Hematopoietic multipotent progenitor cell treated with erythropoietin and hydrocortisone succinate and interleukin-3 and kit ligand, for 15 days (in vitro differentiated cells): ENCODE results near the gene ADGRF5.
A peak's percentile ranks its signal among the peaks of the same experiment; 100 is the strongest.
"Not testable (repeated sequence)": the region's sequence is repeated elsewhere in the genome, so short reads cannot be mapped to it uniquely, and the experiment has no call there.

Source experiments
- DNase-seq: peaks from one replicate; pipeline ENCODE4 v3.0.0-alpha.2; 2015; ENCODE audit warnings: low spot score

The ADGRF5 gene

DNA sequence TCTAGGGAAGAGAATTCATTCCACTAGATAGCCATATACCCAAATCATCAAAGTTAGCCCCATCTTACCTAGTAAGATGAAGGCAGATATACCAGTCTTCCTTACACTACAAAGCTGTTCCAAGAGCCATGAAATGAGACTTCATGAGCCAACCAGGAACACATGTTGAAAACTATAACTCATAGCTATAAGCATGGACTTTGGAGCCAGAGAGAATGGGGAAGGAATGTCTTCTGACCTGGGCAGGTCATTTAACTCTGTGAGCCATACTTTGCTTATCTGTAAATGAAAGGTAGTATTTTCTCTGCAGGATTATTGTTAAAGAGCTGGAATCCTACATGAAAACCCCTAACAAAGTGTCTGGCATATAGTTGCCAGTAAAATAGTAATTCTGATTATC is 27.3 kb downstream of the ADGRF5 start:
- no peak for DNase-seq

DNA sequence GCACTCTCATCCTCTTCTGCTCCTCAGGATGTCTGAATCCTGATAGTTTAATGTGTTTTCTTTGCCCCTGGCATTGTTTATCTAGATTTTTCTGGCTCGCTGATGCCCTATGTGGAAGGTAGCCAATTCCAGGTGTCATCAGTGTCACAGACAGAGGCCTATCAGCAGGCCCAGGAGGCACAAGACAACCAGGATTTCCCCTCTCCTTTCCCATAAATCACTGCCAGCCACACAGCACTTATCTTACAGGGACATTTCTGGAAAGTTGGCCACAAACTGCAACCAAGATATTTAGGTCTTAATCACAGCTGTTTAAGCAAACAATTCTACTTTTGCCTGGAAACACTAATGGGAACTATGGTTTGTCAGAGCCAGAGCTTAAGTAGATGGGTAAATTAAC is 28.1 kb downstream of the ADGRF5 start:
- no peak for DNase-seq

DNA sequence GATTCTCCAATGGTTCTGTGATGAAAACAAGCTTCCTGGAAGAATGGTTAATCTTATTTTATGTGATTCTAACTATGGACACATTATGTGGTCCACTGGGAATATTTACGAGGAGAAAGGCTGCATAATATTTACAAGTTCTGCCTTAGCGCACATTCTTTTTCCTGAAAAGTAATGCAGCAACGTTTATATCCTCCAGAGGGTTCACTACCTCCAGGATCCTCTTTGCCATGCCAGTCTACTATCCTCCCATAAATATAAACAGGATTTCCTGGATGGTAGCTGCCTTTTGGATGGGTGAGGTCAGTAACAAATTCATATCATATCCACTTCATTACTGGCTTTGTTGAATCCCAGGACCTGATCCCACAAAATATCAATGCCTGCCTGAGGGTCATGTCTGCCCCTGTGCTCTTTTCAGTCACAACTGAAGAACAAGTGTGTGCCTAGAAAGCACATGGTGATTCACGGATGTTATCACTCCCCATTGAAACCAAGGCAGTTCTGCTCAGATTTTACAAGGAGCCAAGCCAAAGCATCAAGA is 30.4 kb downstream of the ADGRF5 start:
- DNase-seq = no peak

DNA sequence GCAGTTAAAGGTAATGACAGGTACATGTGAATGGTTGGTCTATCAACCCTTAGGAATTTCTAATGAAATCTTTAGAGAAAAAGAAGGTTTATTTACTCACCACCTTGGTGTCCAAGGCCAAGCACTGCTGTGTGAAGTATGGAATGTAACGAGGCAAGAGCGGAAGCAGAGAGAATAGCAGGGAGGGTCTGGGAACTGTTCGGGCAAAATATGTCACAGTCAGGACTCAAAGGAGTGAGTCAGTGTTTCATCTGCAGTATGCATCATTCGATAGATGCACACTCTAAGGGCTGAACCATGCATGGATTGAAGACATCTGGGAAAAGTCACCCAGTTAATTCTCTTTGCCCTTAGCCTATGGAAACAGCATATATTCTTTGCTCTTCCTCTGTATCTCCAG is 33.2 kb downstream of the ADGRF5 start:
- DNase-seq = no peak

DNA sequence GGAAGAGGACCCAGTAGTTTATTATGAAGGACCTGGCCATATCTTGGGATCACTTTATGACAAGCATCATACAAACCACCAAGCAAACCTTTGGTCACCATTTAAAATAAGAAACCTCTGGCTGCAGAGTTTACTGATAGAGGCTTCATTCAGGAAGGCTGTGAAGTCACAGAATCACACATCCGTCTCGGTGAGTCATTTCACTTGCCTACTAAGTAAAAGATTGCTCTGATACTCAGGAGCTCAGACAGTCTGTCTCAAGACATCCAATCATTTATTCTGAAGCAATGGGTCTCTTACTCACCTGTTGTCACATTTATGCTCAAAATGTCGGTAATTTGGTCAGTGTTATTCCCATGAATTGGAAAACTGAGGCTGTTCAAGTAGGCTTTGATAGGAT is 33.7 kb downstream of the ADGRF5 start:
- no peak for DNase-seq

DNA sequence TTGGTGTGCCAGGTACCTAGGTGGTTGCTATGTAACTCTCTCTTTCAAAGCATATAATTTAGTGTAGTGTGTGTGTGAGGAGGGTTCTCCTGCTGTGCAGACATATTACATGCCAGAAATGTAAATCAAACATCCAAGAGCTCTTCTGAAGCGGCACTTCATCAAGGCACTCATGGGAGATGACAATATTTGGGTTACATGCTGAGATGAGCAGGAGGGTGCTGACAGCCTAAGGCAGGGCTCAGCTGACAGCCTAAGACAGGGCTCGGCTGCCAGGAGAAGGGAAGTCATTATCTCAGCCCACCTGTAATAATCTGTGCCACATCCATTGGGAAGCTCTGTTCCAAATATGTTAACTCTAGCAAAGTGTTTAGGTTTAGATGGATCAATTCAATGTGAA is 39.1 kb downstream of the ADGRF5 start:
- DNase-seq = no peak

DNA sequence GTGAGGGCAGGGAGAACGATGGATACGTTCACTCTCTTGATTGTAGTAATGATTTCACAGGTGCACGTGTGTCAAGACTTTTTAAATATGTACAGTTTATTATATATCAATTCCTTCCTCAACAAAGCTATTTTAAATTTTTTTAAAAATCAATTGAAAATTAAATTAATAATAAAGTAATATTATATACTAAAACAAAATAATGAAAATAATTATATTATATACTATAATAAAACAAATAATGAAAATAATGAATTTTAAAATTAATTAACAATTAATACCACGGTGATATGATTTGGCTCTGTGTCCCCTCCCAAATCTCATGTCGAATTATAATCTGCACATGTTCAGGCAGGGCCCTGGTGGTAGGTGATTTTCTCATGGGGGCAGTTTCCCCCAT is 42.7 kb downstream of the ADGRF5 start:
- no peak for DNase-seq

DNA sequence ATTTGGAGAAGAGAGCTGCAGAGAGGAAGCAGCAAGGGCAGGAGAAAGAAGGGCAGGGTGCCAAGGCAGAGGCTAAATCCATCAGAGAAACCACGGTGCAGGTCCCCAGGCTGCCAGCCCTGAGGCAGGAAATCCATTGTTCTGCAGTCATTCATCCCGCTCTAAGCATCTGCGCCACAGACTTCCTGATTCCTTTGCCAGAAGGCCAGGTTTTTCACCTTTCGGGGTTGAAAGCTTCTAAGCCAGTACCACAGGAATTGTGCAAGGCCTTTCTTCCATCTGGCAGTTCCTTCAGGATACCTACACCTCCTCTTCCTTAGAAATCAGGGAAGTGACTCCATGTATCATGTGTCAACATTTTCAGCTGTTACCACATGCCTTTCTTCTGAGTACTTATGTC is 45.6 kb downstream of the ADGRF5 start:
- no peak for DNase-seq

DNA sequence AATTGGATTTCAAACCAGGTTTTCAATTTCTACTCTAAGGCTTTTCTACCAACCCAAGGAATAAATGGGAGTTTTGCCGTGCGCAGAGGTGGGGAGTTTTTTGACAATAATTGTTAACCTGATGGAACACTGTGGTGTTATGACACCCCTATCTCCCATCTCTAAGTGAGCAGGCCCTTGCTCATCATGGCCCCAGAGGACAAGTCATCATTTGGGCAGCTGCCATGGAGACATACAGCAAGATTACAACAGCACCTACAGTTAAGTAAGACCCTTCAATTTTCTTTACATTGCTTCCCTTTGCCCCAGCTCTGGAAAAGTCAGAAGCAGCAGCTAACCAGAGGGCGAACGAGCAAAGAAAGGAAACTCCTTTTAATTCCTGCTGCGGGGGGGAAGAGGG is 54.3 kb downstream of the ADGRF5 start:
- no peak for DNase-seq

DNA sequence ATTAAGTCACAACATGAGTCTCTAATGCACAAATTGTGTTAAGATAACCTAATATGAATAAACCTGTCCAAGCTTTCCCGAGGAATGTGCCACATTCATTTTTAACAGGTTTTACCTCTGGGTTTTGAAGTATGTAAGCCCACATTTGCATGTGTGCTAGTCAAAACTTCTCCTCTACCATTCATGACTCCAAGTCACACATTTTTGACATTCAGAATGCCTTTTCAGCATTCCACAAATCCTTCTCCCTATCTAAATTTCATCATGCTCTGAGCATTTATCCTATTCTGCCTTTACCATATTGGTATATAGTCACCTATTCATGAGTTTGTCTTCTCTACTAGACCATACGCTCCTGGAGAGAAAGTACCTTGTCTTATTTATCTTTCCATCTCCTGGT is 56.5 kb downstream of the ADGRF5 start:
- DNase-seq = no peak

DNA sequence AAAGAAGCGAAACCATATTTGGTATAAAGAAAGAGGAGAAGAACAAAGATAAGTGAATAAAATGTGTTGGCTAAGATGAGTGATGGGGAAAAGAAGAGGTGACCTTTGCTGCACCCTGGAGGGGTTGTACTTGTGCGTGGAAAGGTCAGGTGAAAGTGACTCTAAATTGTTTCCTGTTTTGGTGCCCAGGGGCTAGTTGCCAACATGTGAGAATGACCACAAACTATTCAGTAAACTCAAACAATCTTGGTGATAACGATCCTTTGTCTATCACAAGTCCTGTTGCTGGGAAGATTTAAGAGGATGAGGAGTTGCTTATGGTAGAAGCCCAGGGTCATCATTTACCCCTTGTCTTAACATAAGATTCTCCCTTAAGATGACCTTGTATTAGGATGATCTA is 57.9 kb downstream of the ADGRF5 start:
- DNase-seq = no peak

DNA sequence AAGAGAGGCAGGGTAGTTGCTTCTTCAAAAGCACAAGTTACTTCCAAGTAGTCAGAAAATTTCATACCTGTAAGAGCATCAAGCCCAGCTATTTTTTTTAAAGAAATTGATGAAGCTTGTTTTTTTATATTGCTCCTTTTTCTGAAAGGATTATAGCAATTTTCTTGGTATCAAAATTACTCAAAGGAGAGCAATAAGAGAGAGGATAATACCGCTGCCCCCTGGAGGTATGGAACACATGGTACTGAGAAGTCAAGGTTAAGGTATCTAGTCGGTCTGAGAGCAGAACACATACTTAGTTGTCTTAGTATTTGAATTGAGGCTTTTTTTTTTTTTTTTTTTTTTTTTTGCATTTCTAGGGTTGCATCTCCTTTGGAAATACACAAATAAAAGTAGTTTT is 59.4 kb downstream of the ADGRF5 start:
- no peak for DNase-seq

DNA sequence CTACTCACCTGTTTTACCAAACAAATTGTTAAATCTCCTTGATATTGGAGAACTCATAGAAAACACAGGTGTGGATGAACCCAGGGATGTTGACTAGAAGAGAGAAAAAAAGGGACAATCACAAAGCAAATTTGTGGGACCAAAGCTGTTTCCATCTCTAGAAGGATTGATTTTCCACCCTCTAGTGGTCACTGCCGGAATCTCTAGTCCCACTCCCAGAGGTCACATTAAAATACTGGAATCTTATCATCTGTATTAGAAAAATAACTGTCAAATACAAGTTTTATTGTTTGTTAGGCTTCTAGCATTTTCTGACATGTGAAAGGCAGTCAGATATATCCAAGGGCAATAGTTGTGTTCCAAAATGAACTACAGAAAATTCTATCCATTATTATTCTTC is 65.8 kb downstream of the ADGRF5 start:
- DNase-seq = peak; percentile 10

DNA sequence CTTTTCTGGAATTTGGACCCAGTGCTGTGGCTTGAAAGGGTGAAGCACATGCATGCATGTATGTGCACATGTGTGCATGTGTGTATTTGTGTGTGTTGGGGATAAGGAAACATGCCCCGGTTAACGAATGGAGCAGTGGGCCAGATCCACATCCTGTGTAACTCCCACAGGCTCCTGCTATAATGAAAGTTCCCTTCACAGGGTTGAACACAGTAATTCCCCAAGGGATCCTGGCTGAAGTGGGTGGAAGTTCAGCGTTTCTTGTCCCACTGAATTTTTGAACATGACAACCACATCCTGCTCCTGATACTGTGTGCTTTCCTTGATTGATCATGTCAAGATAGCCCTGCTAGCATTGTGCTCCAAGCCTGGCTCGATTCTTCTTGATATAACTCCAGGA is 70.2 kb downstream of the ADGRF5 start:
- not testable (repeated sequence) for DNase-seq

DNA sequence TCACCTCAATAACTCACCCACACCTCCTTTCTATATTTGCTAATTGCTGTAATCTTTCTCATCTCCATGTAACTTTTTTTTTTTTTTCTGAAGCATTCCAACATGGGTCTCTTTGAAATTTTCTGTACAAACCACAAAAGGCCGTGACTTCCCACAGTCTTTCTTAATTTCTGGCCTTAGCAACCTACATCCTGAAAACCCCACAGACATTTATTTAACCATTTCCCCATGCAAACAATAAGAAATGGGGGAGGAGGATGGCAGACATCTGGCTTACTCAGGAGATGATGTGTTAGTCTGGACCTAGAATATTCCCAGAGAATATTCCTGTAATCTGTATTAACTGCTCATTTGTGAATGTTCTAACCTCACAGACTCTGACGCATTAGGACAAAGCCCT is 70.9 kb downstream of the ADGRF5 start:
- no peak for DNase-seq

DNA sequence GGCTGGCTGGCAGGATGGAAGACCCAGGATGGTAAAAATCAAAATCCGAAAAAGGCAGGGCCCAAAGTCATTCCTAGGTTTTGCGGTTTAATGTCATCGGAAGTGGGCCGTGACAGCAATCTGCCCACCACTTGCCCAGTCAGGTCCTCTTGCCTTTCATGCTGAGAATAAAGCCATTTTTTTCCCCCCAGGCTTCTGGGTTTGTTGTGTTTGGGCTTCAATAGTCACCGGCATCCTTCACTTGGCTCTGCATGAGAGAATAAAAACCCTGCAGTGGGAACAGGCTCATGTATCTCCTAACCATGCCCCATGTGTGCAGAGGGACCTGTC is 72.4 kb downstream of the ADGRF5 start:
- no peak for DNase-seq

DNA sequence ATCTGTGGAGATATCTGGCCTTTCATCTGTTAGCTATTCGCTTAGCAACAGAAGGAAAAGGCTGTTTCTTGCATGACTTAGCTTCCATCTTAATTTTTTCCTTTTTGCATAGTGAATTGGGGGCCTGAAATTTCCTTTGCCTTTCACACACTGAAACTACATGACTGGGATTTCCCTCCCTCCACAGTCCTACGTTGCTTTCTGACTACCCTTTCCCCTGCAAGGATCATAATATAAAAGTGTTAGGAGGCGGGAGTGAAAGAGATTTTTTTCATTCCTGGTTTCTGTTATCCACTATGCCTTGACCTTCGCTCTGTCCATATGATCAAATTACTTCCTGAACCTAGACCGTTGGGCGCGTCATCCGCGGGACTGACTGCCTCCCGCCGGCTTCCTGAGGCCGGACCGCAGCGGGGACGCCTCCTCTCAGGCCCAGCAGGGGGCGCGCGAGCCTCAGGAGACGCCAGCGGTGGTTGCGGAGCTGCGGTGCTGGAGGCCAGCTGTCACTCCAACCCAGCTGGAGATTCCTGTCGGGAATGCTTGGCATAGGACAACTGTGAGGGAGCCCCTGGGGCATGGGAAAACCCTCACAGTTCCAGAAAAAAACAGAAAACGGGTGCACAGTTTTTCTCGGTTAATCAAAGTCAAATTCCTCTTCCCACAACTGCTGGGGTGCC is 72.9 kb downstream of the ADGRF5 start:
- DNase-seq = peak; percentile 49

DNA sequence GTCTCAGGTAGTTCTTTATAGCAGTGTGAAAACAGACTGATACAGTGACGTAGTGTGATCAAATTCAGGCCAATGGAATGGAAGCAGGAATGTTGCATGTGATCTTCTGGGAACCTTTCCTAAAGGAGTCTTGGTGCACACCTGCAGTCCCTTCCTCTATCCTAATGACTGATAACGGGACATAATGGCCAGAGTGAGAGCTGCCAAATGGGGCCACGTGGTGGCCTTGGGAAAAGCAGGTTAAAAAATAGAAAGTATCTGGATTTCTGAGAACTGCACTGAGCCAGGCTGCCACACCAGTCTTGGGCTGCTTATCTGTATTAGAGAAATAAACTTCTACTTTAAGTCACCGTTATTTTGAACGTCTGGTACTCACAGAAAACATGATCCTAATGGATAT is 76.6 kb downstream of the ADGRF5 start:
- DNase-seq = no peak

DNA sequence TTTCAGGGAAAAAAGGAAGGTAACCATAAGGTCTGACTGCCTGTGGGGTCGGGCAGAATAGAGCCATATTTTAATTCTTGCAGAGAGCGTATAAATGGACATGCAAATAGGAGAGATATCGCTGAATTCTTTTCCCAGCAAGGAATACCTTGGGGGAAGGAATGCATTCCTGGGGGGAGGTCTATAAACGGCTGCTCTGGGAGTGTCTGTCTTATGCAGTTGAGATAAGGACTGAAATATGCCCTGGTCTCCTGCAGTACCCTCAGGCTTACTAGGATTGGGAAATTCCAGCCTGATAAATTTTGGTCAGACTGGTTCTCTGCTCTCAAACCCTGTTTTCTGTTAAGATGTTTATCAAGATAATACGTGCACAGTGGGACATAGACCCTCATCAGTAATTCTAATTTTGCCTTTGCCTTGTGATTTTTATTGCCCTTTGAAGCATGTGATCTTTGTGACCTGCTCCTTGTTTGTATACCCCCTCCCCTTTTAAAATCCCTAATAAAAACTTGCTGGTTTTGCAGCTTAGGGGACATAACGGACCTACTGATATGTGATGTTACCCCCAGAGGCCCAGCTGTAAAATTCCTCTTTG is 79.4 kb downstream of the ADGRF5 start:
- not testable (repeated sequence) for DNase-seq

DNA sequence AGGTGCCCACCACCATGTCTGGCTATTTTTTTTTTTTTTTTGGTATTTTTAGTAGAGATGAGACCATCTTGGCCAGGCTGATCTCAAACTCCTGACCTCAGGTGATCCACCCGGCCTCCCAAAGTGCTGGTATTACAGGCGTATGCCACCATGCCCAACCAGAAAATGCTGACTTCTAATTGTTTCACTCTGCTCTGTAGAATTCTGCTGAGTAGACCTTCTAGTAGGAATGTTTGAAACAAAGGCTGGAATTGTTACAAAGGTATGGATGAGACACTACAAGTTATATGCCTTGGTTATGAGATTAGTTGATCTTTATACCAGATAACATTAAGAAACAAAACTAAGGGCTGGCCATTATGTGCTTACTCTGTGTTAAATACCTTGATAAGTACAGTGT is 83.7 kb downstream of the ADGRF5 start:
- no peak for DNase-seq

DNA sequence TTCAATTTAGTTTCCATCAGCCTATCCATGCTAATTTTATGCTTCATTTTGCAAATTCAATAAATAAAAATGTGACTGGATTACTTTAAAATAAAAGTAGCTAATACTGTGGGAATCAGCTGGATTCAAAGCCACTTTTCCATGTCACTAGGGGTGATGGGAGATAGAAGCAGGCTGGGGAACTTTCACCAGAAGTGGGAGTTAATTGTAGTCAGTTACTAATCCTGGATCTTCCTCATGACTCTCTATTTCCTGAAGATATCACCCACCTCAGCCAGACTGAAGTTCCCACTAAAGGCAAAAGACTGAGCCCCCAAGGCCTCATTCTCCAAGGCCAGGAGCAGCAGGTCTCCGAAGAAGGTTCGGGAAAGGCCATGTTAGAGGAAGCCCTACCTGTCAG is 86.7 kb downstream of the ADGRF5 start:
- not testable (repeated sequence) for DNase-seq

DNA sequence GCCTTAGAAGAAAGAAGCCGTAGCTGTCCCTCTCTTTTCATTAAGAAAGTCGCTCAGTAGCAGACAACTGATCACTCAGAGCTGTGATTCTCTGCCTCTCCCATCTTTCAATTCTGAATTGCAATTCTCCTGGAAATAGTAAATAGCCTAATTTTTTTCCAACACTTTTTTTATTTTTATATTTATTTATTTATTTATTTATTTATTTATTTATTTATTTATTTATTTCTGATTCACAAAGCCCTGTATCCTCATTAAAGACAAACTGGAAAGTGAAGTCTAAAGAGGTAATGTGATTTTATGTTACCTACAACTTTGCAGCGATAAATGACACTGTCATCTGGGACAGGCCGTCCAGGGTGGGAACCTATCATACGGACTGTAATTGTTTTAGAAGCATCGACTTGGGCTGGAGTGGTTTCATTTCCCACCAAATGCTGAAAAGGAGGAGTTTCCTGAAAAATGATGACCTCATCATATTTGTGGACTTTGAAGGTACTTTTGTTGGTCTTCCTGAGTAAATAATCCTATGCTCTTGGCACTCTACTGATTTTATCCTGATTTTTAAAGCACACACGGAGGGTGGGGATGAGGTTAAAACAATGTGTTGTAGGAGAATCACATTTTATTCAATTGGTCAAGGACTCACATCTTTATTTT is 87.4 kb downstream of the ADGRF5 start:
- not testable (repeated sequence) for DNase-seq

DNA sequence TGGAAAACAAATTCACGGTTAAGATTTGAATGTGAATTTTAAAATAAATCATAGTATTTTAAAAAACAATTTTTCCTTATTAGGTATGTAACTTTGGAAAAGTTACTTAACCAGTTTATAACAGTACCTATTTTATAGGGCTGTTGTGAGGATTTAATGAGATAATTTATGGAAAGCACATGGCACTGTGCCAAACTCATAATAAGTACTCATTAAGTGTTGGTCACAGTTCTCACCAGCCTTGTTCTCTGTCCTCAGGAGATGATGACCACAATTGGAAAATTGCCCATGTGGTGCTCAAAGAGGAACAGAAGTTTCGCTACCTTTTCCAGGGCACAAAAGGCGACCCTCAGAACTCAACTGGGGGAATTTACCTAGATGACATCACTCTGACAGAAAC is 88.9 kb downstream of the ADGRF5 start:
- DNase-seq = no peak

DNA sequence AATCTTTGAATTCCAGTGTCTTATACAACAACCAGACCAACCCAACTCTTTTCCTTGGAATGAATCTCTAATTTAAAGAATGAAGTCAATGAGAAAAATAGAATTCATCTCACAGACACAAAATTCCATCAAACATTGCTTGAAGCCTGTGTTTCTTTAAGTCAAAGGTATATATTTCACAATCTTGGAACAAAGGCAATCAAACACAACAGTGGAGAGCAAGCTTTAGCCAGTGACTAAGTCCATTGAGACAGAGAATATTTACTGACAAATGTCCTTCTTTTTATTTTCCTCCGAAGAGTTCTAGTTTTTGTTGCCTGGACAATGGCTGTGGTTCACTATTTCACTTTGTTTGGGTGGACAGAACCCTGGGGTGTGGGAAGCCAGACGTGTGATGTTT is 92.8 kb downstream of the ADGRF5 start:
- DNase-seq = no peak
